Left kidney (tissue), 1 donor: ENCODE results near the gene TM9SF2. TPM values are rescaled to one million over a fixed set of nuclear protein-coding genes. Genes with fewer than 3 reads are reported as not detected.

Experiments used
- polyA plus RNA-seq: library from polyadenylated mRNA; unstranded; fragments of 120-200 nt; gene quantifications from one replicate; pipeline ENCODE4 v1.2.1, GENCODE V29; 2013; ENCODE audit not compliant: insufficient read length

TM9SF2 gene
- polyA plus RNA-seq, 1 donor, result 220 TPM

Other genes starting within 250 kb of the TM9SF2 start
- 0.28 TPM for gene GPR18, start 243.1 kb upstream of the TM9SF2 start, polyA plus RNA-seq
- 2.3 TPM for gene GPR183, start 194.1 kb upstream of the TM9SF2 start, polyA plus RNA-seq
- 19.7 TPM for gene CLYBL, start 105.2 kb downstream of the TM9SF2 start, polyA plus RNA-seq